GM11168 (cell line): ENCODE data around the gene PPFIA1.

Source experiments
- in situ Hi-C: fragments of 300-500 bp; cut with MboI; formaldehyde crosslinking; loops from one replicate; pipeline ENCODE4 v1.12.0; 2022; ENCODE audit warnings: low sequenced_read_pairs; ENCODE audit not compliant: unreplicated experiment

The PPFIA1 gene

GRCh38 chr11:70351646-70352045 lies 81.2 kb downstream of the PPFIA1 start:
- in situ Hi-C loops: no loop called here

- in situ Hi-C loops: no loop called here
Observed at GRCh38 chr11:70352100-70352499, 81.6 kb downstream of the PPFIA1 start.

- in situ Hi-C loops: no loop called here
Observed at GRCh38 chr11:70352601-70353000, 82.1 kb downstream of the PPFIA1 start.

- in situ Hi-C loops: no loop called here
Observed at GRCh38 chr11:70353329-70353728, 82.8 kb downstream of the PPFIA1 start.

- in situ Hi-C loops: no loop called here
Observed at GRCh38 chr11:70353900-70354568, 83.5 kb downstream of the PPFIA1 start.

GRCh38 chr11:70354629-70355028 lies 84.1 kb downstream of the PPFIA1 start:
- in situ Hi-C loops: no loop called here

- in situ Hi-C loops: no loop called here
Observed at GRCh38 chr11:70358753-70359152, 88.3 kb downstream of the PPFIA1 start.

- in situ Hi-C loops: no loop called here
Observed at GRCh38 chr11:70359451-70360205, 89.1 kb downstream of the PPFIA1 start.

GRCh38 chr11:70360211-70360610 lies 89.7 kb downstream of the PPFIA1 start:
- in situ Hi-C loops: no loop called here

GRCh38 chr11:70364178-70364577 lies 93.7 kb downstream of the PPFIA1 start:
- in situ Hi-C loops: no loop called here

GRCh38 chr11:70364745-70365543 lies 94.5 kb downstream of the PPFIA1 start:
- in situ Hi-C loops: no loop called here

GRCh38 chr11:70365544-70365927 lies 95.0 kb downstream of the PPFIA1 start:
- in situ Hi-C loops: no loop called here

GRCh38 chr11:70367071-70367470 lies 96.6 kb downstream of the PPFIA1 start:
- in situ Hi-C loops: no loop called here

GRCh38 chr11:70368961-70369360 lies 98.5 kb downstream of the PPFIA1 start:
- in situ Hi-C loops: no loop called here

- in situ Hi-C loops: no loop called here
Observed at GRCh38 chr11:70371241-70371640, 100.8 kb downstream of the PPFIA1 start.

- in situ Hi-C loops: no loop called here
Observed at GRCh38 chr11:70372076-70372475, 101.6 kb downstream of the PPFIA1 start.

- in situ Hi-C loops: no loop called here
Observed at GRCh38 chr11:70376621-70377020, 106.1 kb downstream of the PPFIA1 start.

GRCh38 chr11:70377645-70378044 lies 107.2 kb downstream of the PPFIA1 start:
- in situ Hi-C loops: no loop called here

- in situ Hi-C loops: no loop called here
Observed at GRCh38 chr11:70378506-70379134, 108.1 kb downstream of the PPFIA1 start.

GRCh38 chr11:70381350-70381749 lies 110.9 kb downstream of the PPFIA1 start:
- in situ Hi-C loops: no loop called here
